Measurements from ENCODE around the gene AMOTL2.

Gene AMOTL2

DNA sequence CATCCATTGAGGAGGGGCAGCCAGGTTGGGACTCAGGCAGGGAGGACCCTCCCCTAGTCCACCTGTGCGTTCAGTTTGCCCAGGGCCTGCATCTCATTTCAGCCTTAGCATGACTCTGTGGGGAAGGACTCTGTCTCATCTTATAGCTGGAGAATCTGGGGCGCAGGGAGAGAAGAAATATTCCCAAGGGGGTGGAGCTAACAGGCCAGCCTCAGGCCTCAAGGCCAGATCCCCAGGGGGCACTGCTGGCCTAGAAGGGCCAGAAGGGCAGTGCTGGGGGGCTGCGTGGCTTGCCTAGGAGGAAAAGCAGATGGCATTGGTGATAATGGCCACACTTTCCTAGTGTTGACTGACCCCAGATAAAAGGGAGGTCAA lies 10.9 kb downstream of the AMOTL2 start:
- H4K20me1 ChIP-seq (ENCODE audit: insufficient read depth, low read length), result no peaks in the 10 kb centered on the region
- no peak overlapping the region for H3K9ac ChIP-seq (ENCODE audit: low read length)
- no peaks in the 10 kb centered on the region for H3K36me3 ChIP-seq (replicated peaks; ENCODE audit: low read depth, low read length)
- H3K79me2 ChIP-seq (ENCODE audit: low read length), result no peaks in the 10 kb centered on the region
- no peaks in the 10 kb centered on the region for H3K27me3 ChIP-seq (ENCODE audit: low read depth, low read length)
- H3K27ac ChIP-seq (ENCODE audit: low read length), result no peak overlapping the region
- H3K9me3 ChIP-seq (ENCODE audit: insufficient read depth, low read length), result no peaks in the 10 kb centered on the region
- H3K4me3 ChIP-seq (ENCODE audit: low read length), result no peak overlapping the region
- H2AFZ ChIP-seq (ENCODE audit: low read depth, low read length), result no peak overlapping the region
- no peaks in the 10 kb centered on the region for H3K4me1 ChIP-seq (ENCODE audit: low read length)
- no peak overlapping the region for H3K4me2 ChIP-seq (ENCODE audit: low read length)
- TF ChIP-seq EZH2phosphoT487 (IDR thresholded peaks at IDR 0.05; ENCODE audit: low read depth), result no peak
- TF ChIP-seq, protein P1, sequence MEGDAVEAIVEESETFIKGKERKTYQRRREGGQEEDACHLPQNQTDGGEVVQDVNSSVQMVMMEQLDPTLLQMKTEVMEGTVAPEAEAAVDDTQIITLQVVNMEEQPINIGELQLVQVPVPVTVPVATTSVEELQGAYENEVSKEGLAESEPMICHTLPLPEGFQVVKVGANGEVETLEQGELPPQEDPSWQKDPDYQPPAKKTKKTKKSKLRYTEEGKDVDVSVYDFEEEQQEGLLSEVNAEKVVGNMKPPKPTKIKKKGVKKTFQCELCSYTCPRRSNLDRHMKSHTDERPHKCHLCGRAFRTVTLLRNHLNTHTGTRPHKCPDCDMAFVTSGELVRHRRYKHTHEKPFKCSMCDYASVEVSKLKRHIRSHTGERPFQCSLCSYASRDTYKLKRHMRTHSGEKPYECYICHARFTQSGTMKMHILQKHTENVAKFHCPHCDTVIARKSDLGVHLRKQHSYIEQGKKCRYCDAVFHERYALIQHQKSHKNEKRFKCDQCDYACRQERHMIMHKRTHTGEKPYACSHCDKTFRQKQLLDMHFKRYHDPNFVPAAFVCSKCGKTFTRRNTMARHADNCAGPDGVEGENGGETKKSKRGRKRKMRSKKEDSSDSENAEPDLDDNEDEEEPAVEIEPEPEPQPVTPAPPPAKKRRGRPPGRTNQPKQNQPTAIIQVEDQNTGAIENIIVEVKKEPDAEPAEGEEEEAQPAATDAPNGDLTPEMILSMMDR (IDR thresholded peaks at IDR 0.05; ENCODE audit: low read depth, low read length), result no peak

DNA sequence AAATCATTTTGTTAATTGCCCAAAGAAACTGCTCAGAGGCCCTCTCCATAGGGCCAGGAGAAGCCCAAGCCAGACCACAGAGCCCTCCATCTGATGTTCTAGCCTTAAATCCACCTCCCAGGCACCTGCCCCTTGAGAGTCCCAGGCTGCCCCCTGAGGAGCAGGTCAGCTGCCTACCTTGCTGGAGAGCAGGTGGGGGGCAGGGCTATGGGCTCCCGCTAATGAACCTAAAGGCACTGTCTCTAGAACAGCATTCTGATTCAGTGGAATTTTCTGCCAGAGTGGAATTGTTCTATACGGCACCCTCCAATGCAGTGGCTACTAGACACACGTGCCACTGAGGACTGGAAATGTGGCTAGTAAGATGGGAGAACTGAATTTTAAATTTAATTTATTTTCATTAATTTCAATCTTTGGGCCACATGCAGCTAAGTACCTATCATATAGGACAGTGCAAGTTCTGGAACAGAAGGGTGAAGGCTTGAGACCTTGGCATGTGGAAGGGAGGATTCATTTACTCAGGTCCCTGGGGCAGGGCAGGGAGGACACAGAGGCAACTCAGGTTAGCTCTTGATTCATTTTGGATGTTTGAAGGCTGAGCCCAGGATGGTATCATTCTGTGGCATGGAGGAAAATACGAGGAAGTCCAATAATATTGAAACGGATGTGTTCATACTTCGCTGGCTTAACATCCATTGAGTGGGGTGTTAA lies 11.4 kb downstream of the AMOTL2 start:
- Histone ChIP-seq H3K4me3 (ENCODE audit: low read length) (no peak overlapping the region), H2AFZ (ENCODE audit: low read depth, low read length) (no peak overlapping the region), H3K4me1 (ENCODE audit: low read length) (no peaks in the 10 kb centered on the region), H3K9ac (ENCODE audit: low read length) (no peak overlapping the region), H3K9me3 (ENCODE audit: insufficient read depth, low read length) (no peaks in the 10 kb centered on the region), H3K27me3 (ENCODE audit: low read depth, low read length) (no peaks in the 10 kb centered on the region), H3K4me2 (ENCODE audit: low read length) (no peak overlapping the region), H3K79me2 (ENCODE audit: low read length) (no peaks in the 10 kb centered on the region), H3K36me3 (replicated peaks; ENCODE audit: low read depth, low read length) (no peaks in the 10 kb centered on the region), H3K27ac (ENCODE audit: low read length) (no peak overlapping the region), H4K20me1 (ENCODE audit: insufficient read depth, low read length) (no peaks in the 10 kb centered on the region)
- TF ChIP-seq, protein P1 (IDR thresholded peaks at IDR 0.05; ENCODE audit: low read depth, low read length), result no peak
- no peak for TF ChIP-seq EZH2phosphoT487 (IDR thresholded peaks at IDR 0.05; ENCODE audit: low read depth)

DNA sequence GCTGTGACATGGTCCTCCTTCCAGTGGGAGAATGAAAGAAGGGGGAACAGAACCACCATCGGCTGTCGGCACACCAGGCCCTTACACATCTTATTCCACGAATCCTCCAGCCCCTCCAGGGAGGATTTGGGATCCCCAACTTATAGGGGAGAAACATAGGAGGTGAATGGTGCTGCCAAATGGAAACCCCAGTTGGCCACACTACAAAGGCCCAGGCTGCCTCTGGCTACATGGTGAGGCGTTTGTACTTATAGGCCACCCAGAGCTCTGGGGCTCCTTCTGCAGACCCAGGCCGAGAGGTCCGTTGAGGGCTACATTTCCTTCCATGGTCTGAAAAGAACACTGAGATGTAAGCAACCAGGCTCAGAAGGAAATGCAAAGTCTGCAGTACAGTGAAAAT lies 12.0 kb downstream of the AMOTL2 start:
- no peak overlapping the region for H3K4me3 ChIP-seq (ENCODE audit: low read length)
- H3K4me1 ChIP-seq (ENCODE audit: low read length), result no peaks in the 10 kb centered on the region
- no peak overlapping the region for H2AFZ ChIP-seq (ENCODE audit: low read depth, low read length)
- no peak overlapping the region for H3K9ac ChIP-seq (ENCODE audit: low read length)
- H3K27ac ChIP-seq (ENCODE audit: low read length), result no peak overlapping the region
- no peaks in the 10 kb centered on the region for H4K20me1 ChIP-seq (ENCODE audit: insufficient read depth, low read length)
- no peak for TF ChIP-seq EZH2phosphoT487 (IDR thresholded peaks at IDR 0.05; ENCODE audit: low read depth)
- TF ChIP-seq, protein P1 (IDR thresholded peaks at IDR 0.05; ENCODE audit: low read depth, low read length), result no peak
- no peaks in the 10 kb centered on the region for H3K79me2 ChIP-seq (ENCODE audit: low read length)
- no peaks in the 10 kb centered on the region for H3K9me3 ChIP-seq (ENCODE audit: insufficient read depth, low read length)
- H3K36me3 ChIP-seq (replicated peaks; ENCODE audit: low read depth, low read length), result no peaks in the 10 kb centered on the region
- no peaks in the 10 kb centered on the region for H3K27me3 ChIP-seq (ENCODE audit: low read depth, low read length)
- H3K4me2 ChIP-seq (ENCODE audit: low read length), result no peak overlapping the region

DNA sequence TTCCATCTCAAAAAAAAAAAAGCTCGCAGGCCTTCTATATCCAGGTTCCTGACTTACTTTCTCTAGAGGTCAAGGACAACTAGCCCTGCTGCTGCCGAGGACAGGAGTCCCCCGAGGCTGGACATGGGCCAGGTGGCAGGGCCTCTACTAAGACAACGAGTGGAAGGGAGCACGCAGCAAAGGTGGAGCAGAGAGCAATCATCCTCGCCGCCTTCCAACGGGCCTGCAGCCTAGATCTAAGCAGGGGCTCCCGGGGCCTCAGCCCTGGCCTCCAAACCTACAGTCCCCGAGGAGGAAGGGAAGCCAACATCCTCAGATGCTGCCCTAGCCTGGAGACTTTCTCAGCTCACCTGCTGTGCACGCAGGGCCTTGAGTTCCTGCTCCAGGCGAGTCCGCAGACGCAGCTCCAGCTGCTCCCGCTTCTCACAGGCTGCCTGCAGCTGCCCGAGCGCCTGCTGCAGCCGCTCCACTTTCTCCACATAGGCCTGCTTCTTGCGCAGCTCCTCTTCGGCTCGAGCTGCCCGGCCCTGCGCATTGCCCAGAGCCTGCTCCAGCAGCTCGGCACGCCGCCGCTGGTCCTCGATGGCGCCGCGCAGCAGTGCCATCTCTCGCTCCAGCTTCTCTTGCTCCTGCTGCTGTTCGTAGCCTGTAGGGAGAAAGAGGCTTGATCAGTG lies 12.9 kb downstream of the AMOTL2 start:
- Histone ChIP-seq H3K4me1 (ENCODE audit: low read length) (no peaks in the 10 kb centered on the region), H3K36me3 (replicated peaks; ENCODE audit: low read depth, low read length) (no peaks in the 10 kb centered on the region), H3K27me3 (ENCODE audit: low read depth, low read length) (no peaks in the 10 kb centered on the region), H4K20me1 (ENCODE audit: insufficient read depth, low read length) (no peaks in the 10 kb centered on the region), H3K9ac (ENCODE audit: low read length) (no peak overlapping the region), H3K27ac (ENCODE audit: low read length) (no peak overlapping the region), H3K4me2 (ENCODE audit: low read length) (no peak overlapping the region), H3K4me3 (ENCODE audit: low read length) (no peak overlapping the region), H2AFZ (ENCODE audit: low read depth, low read length) (no peak overlapping the region), H3K9me3 (ENCODE audit: insufficient read depth, low read length) (no peaks in the 10 kb centered on the region), H3K79me2 (ENCODE audit: low read length) (no peaks in the 10 kb centered on the region)
- TF ChIP-seq EZH2phosphoT487 (IDR thresholded peaks at IDR 0.05; ENCODE audit: low read depth), result no peak
- TF ChIP-seq, protein P1 (IDR thresholded peaks at IDR 0.05; ENCODE audit: low read depth, low read length), result no peak

All from OCI-LY3 (cell line).